HG03457 (cell line): ENCODE measurements around the gene TBC1D5.
"Not testable (repeated sequence)": the region's sequence is repeated elsewhere in the genome, so short reads cannot be mapped to it uniquely, and the experiment has no call there.

Experiments used
- ATAC-seq: cut with Tn5 transposase; IDR thresholded peaks from one replicate; pipeline ENCODE4 v1.9.1; 2021; ENCODE audit warnings: moderate number of reproducible peaks; ENCODE audit not compliant: unreplicated experiment

Gene TBC1D5

DNA sequence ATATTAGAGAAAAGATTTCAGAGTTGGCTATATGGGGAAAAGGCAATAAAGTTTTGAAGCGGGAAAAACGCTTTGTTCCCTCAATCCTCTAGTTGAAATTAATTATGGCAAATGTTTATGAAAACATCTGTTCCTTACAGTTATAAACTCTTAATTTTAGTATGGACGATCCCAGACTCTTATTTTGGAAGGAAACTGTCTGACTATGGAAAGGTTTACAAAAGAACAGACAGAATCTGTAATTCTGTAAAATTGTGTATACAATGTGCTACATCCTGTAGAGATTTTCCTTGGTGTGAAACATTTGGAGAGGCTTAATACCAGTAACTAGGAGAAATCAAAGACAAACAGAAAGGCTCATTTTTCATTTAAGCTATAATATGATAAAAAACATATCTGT is 311.8 kb downstream of the TBC1D5 start:
- ATAC-seq = no peak

DNA sequence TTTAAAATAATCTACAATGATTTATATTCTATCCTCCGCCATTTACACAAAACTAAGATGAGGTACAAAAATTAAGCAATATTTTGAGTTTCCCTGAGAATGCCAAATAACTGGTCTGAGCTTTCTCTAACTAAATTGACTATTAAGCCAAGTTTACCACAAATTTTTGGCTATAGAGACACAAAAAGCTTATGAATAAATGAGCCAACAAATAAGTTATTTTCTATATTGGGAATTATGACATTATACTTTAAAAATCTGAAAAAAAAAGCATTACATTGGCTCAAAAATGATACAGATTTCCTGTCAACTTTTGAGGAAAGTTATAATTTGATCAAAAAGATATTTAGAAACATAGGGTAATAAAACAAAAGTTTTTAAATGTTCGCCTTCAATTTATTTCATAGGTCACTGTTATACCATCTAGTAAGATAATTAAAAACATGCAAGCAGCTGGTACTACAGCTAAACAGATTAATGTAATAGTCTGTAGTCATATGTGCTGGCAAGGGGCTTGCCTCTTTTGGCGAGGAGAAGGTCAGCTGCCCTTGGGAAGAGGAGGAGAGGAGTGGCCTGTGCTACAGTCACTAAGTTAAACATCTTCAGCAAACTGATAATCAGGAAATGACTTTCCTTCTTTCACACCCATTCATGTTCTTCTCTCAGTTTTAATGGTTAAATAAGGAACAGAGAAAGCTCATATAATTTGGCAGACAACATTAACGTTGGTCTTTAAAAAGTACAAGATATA is 318.5 kb downstream of the TBC1D5 start:
- no peak for ATAC-seq

DNA sequence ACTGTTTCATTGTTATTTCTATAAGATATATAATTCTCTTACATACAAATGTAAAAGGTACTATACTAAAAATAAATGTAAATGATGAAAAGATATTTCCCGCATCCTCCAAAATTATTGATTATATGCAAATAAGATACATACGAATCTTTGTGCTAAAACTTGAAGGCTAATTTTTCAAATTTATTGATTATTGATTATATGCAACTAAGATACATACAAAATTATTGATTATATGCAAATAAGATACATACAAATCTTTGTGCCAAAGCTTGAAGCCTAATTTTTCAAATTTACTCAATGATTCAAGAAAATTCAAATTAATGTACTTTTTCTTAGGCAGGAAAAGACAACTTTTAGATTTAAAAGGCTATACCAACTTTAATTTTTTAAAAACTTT is 319.8 kb downstream of the TBC1D5 start:
- no peak for ATAC-seq

- no peak for ATAC-seq
Observed at GRCh38 chr3:17420668-17421067, 321.8 kb downstream of the TBC1D5 start.

DNA sequence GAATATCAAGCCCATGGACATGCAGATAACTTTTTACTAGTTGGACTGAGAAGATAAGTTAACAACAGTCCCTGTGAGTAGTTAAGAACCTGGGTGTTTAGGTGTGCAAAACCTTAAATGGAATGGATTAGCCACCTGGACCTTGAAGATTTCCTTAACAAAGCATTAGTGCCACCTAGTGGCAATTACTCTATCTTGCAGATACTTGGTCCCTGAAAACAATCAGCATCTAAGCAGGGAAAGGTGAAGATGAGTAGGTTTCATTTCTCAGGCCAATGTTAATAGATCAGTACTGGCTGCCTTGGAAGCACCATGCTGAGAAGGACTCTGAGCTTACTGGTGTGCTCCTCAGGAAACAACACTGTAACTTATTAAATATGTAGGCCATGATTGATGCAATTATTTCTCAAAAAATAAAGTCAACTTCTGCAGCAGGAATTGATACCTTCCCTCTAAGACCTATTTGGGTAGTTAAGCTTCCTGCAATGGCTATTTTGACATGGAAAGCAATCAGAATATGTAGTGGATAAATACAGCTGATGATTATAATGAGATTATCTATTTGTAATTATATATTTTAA is 329.4 kb downstream of the TBC1D5 start:
- peak; percentile 82 for ATAC-seq

GRCh38 chr3:17411157-17411877 is 331.1 kb downstream of the TBC1D5 start:
- ATAC-seq = no peak

DNA sequence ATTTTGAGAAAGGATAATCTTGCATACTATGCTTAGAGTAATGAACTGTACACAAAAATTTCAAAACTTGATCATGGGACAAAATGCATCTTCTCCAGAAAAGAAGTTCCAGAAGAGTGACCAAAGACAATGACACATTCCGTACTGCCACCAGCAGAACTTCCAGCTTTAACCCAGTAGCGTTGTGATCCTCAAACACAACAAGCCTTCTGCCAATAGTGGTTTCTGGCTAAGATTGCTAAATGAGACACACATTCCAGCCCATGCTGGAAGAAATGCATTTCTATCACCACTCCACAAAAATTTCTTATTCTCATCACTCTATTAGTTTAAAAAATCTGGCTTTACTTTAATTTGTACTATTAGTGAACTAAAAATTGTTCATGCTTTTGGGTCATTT is 334.9 kb downstream of the TBC1D5 start:
- no peak for ATAC-seq

DNA sequence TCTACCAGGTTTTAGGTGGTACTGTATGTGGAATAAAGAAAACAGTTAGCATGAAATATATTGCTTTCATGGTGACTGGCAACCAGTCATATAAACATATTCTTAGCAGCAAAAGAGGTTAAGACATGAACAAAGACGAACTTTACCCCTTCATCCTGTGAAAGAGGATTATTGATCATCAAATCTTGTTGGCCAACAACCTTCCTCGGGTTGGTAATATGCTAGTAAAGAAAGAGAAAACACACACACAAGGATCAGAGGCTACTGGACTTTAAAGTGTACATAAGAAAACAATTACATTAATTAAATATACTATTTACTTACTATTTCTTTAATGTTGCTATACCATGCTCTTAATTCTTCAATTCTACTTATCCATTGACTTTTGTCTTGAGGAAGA is 337.9 kb downstream of the TBC1D5 start:
- no peak for ATAC-seq

DNA sequence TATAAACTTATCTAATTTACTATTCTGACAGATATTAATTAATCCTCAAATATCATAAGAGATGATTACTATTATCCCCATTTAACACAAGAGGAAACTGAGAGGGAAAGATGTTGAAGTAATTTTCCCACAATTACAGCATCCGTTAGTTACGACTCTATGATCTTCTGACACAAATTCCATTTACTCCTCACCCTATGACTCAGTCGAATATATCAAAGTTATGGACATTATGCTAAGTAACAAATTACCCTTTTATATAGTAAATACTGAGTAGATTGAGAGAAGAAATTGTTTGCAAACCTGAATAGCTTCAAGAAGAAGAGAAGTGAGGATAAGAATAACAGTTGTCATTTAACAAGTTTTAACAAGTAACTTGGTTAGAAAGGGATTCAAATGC is 340.0 kb downstream of the TBC1D5 start:
- no peak for ATAC-seq

- no peak for ATAC-seq
Observed at GRCh38 chr3:17401912-17402311, 340.5 kb downstream of the TBC1D5 start.

- peak; percentile 19 for ATAC-seq
Observed at GRCh38 chr3:17399586-17399985, 342.8 kb downstream of the TBC1D5 start.

DNA sequence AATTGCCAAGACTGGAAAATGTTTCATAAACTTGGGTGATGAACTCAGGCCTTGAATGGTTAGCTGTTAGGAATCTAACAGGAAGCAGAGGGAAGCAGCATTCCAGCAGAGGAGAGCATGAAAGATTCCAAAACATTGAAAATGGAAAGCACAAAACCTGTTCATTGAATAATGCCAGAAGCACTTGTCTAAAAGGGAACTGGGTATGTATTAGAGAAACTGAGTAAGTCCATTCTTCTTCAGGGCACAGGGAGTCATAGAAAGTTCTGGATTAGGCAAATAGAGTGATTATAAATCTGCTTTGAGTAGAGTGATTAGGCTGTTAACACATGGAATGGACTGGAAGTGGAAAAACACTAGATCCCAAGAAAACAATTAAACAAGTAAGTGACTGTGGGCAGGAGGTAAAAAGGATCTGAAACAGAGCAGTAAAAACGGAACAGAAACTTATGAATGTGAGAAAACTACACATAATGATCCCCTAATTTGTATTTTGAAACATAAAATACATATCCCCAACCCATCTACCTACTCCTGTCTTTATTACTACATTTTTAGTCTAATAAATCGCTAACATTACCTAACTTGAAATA is 343.4 kb downstream of the TBC1D5 start:
- peak; percentile 82 for ATAC-seq

- ATAC-seq = no peak
Observed at GRCh38 chr3:17396036-17396435, 346.4 kb downstream of the TBC1D5 start.

DNA sequence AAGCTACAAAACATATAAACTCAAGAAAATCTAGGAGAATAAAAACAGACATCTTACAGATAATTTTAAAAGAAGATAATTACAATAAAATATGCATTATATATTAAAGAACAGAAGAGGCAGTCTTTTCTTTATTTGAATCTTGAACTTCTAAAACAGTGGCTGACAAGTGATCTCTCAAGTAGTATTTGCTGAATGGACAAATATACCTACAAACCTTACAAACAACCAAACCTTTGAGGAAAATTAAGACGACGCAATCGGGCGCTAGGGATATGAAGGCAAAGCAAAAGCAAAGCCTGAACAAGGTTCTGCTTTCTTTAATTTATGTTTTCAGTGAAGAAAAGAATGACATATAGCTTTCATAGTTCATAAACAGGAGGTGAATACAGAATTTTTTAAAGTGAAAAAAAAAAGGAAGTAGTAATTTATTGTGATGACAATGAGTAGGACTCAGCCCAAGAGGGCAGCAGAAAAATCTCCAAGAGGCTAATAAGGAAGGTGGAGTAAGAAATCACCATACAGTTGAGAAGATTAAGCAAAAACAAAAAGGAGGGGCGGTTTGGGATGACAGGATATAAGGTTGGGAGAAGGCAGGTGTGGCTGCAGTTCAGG is 347.8 kb downstream of the TBC1D5 start:
- ATAC-seq = no peak

- not testable (repeated sequence) for ATAC-seq
Observed at GRCh38 chr3:17392516-17392915, 349.9 kb downstream of the TBC1D5 start.

GRCh38 chr3:17390785-17391184 is 351.6 kb downstream of the TBC1D5 start:
- ATAC-seq = no peak

- no peak for ATAC-seq
Observed at GRCh38 chr3:17387108-17387507, 355.3 kb downstream of the TBC1D5 start.

- ATAC-seq = no peak
Observed at GRCh38 chr3:17386432-17386831, 356.0 kb downstream of the TBC1D5 start.

GRCh38 chr3:17384567-17385296 is 357.7 kb downstream of the TBC1D5 start:
- ATAC-seq = no peak

DNA sequence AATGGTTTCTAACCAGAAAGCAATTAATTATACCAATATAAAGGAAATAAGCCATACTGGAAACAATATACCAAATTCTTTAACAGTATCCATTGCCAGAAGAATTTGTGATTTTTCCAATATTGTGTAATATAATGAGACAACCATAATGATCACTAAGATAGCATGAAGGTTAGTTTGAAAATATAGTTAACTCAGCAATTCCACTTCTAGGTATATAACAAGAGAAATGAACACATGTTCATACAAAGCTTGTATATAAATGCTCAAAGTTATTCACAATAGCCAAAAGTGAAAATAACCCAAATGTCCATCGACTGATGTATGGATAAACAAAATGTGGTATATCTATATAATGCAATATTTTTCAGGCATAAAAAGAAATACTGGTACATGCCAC is 369.1 kb downstream of the TBC1D5 start:
- no peak for ATAC-seq
